NCI-H510A treated with DMSO at 0.1 percent for 48 hours (cell line): Measurements from ENCODE around the gene PPT2.
"Not testable (repeated sequence)": the region's sequence is repeated elsewhere in the genome, so short reads cannot be mapped to it uniquely, and the experiment has no call there.

Experiments used
- DNase-seq: peaks from one replicate; lab custom pipeline; 2025; lab: John Stamatoyannopoulos, UW

The PPT2 gene

DNA sequence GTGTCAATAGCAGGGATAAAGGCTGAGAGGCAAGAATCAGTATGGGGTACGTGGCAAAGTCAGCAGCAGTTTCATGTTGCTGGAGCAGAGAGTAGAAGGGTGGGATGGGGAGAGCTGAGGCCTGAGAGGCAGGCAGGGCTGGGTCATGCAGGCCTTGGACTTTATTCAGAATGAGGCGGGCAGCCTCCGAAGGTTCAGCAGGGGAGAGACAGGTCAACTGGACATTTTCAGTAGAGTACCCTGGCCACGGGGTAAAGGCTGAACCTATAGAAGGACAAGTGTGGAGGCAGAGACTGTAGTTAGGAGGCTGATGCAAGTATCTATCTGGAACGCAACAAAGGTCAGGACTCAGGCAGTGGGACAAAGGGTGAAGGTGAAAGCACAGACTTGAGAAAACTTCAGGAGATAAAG lies 56.3 kb downstream of the PPT2 start:
- DNase-seq, result no peak

DNA sequence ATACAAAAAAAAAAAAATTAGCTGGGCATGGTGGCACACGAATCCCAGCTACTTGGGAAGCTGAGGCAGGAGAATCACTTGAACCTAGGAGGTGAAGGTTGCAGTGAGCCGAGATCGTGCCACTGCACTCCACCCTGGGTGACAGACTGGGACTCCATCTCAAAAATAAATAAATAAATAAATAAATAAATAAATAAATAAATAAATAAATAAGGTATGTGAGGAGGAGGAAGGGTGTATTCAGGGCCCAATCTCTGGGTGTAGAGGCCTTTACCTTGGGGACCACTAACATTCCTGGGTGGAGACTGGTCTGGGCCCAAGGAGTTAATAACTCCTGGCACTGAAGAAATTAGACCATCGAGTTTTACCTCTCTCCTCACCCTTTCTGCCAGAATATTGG lies 57.5 kb downstream of the PPT2 start:
- not testable (repeated sequence) for DNase-seq

DNA sequence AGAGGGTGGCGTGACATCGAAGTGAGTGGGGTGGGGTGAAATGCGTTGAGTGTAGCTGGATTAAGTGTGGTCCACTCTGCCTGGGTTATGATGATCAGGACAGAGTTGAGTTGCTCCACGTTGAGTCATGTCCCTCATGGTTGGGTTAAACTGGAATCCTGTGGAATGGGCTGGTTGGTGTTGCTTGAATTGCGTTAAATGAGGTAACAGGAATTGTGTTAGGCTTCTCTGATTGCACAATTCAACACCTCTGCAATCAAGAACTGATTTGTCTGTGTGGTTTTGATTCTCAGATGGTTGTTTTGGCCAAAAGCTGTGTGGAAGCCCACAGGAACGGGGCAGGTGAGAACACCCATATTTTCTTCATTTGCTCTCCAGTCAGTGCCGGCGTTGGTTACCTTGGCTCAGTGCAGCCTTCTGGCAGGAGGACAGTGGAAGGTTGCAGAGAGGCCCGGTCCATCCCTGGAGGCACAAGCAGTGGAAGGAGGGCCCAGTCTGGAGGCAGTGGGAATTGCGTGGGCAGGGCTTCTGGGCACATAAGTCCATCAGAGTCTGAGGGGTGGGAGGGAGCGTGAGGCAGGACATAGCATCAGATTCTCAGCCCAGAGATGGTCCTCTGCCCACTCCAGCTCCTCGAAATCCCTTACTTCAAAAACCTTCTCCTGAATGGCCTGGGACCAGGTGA lies 58.3 kb downstream of the PPT2 start:
- no peak for DNase-seq
